Keratinocyte (primary cell): ENCODE results near the gene OR1N2. TPM values are rescaled to one million over a fixed set of nuclear protein-coding genes. Genes with fewer than 3 reads are reported as not detected.

Experiments used
- DNase-seq: peaks from one replicate; pipeline ENCODE4 v3.0.0-alpha.2; 2011; ENCODE audit warnings: low read depth, missing footprints, low spot score
- FAIRE-seq: peaks from 2 replicates; lab custom pipeline; 2011; peaks lifted over from hg19 to GRCh38; lab: Jason Lieb, UNC
- H2AFZ ChIP-seq: 2 replicates; pipeline ENCODE4 v1.6.0; 2012; ENCODE audit warnings: low read length, control low read depth, inconsistent platforms; ENCODE audit not compliant: control insufficient read depth
- H3K27ac ChIP-seq: 2 replicates; pipeline ENCODE4 v1.5.1; 2011; ENCODE audit warnings: low read length; ENCODE audit not compliant: control insufficient read depth, insufficient read depth
- H3K27me3 ChIP-seq: 3 replicates; pipeline ENCODE4 v1.6.0; 2011; ENCODE audit warnings: low read length; ENCODE audit not compliant: control insufficient read depth, insufficient read depth; ENCODE audit errors: extremely low read depth
- H3K36me3 ChIP-seq, 2 experiments: 2 replicates in 1 of 2; 3 replicates in 1 of 2; pipeline ENCODE4 v1.5.1; 2011; ENCODE audit warnings: low read length in 2 of 2, mild to moderate bottlenecking in 1 of 2; ENCODE audit not compliant: control insufficient read depth in 2 of 2, insufficient read depth in 2 of 2; ENCODE audit errors: extremely low read depth in 1 of 2
- H3K4me1 ChIP-seq: 3 replicates; pipeline ENCODE4 v1.5.1; 2011; ENCODE audit warnings: low read length; ENCODE audit not compliant: control insufficient read depth, insufficient read depth; ENCODE audit errors: extremely low read depth
- H3K4me2 ChIP-seq: 3 replicates; pipeline ENCODE4 v1.6.0; 2011; ENCODE audit warnings: low read depth, low read length; ENCODE audit not compliant: control insufficient read depth, insufficient read depth; ENCODE audit errors: extremely low read depth
- H3K4me3 ChIP-seq, 3 experiments: fragments of 200-600 bp in 1 of 3; sonication (generic) in 1 of 3; 2 replicates in 2 of 3; 3 replicates in 1 of 3; pipeline ENCODE4 v1.5.1; 2011 to 2016; ENCODE audit warnings: low read length in 3 of 3, mild to moderate bottlenecking in 3 of 3, control low read depth in 2 of 3, inconsistent platforms in 1 of 3, low read depth in 1 of 3, mixed read lengths in 1 of 3, mixed run types in 1 of 3, moderate library complexity in 1 of 3; ENCODE audit not compliant: control insufficient read depth in 2 of 3, insufficient read depth in 2 of 3; ENCODE audit errors: extremely low read depth in 1 of 3
- H3K79me2 ChIP-seq: 2 replicates; pipeline ENCODE4 v1.6.0; 2012; ENCODE audit warnings: low read length; ENCODE audit not compliant: control insufficient read depth, insufficient read depth
- H3K9ac ChIP-seq: 3 replicates; pipeline ENCODE4 v1.6.0; 2011; ENCODE audit warnings: low read length; ENCODE audit not compliant: control insufficient read depth, insufficient read depth; ENCODE audit errors: extremely low read depth
- H3K9me1 ChIP-seq: 3 replicates; pipeline ENCODE4 v1.6.0; 2011; ENCODE audit warnings: low read length; ENCODE audit not compliant: control insufficient read depth, insufficient read depth; ENCODE audit errors: extremely low read depth
- H3K9me3 ChIP-seq: 2 replicates; pipeline ENCODE4 v1.5.1; 2012; ENCODE audit warnings: low read depth, low read length; ENCODE audit not compliant: control insufficient read depth
- H4K20me1 ChIP-seq: 3 replicates; pipeline ENCODE4 v1.6.0; 2011; ENCODE audit warnings: low read length; ENCODE audit not compliant: control insufficient read depth, insufficient read depth; ENCODE audit errors: extremely low read depth
- CTCF ChIP-seq, 3 experiments: IDR thresholded peaks in 1 of 3; conservative IDR thresholded peaks in 1 of 3; optimal IDR thresholded peaks in 1 of 3; 2 replicates in 2 of 3; 3 replicates in 1 of 3; pipeline versions ENCODE3 to v1.5.1; 2011; ENCODE audit warnings: low read length in 3 of 3, mild to moderate bottlenecking in 3 of 3, moderate library complexity in 2 of 3, control low read depth in 1 of 3, inconsistent platforms in 1 of 3; ENCODE audit not compliant: insufficient read depth in 2 of 3; ENCODE audit errors: extremely low read depth in 1 of 3
- EZH2 ChIP-seq: IDR thresholded peaks from one replicate; pipeline ENCODE4 v1.6.1; 2012; ENCODE audit warnings: inconsistent platforms, mild to moderate bottlenecking, low read length, moderate library complexity
- dilution Hi-C: fragments of 300-500 bp; cut with MboI; formaldehyde crosslinking; loops from one replicate; pipeline ENCODE4 v1.7.0; 2020; ENCODE audit warnings: low sequenced_read_pairs; ENCODE audit not compliant: extremely low pct_ligation_motif_present
- polyA minus RNA-seq, 3 experiments: library from RNA; depleted of rRNA, polyadenylated mRNA; stranded (reverse); fragments of >200 nt; gene quantifications; 1 replicate in 1 of 3; 2 replicates in 1 of 3; 3 replicates in 1 of 3; pipeline ENCODE4 v1.2.3, GENCODE V29; 2011
- polyA plus RNA-seq, 5 experiments: library from polyadenylated mRNA; depleted of rRNA in 3 of 5; stranded (reverse) in 3 of 5; stranded (forward) in 1 of 5; unstranded in 1 of 5; fragments of >200 nt; gene quantifications; 1 replicate in 1 of 5; 2 replicates in 3 of 5; 3 replicates in 1 of 5; pipeline versions ENCODE4 v1.2.1 to v1.2.3, GENCODE V29; 2011 to 2012; ENCODE audit warnings: missing spikeins in 2 of 5, low read depth in 1 of 5, low replicate concordance in 1 of 5

The OR1N2 gene, protein sequence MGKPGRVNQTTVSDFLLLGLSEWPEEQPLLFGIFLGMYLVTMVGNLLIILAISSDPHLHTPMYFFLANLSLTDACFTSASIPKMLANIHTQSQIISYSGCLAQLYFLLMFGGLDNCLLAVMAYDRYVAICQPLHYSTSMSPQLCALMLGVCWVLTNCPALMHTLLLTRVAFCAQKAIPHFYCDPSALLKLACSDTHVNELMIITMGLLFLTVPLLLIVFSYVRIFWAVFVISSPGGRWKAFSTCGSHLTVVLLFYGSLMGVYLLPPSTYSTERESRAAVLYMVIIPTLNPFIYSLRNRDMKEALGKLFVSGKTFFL
- not detected in 3 replicates for polyA plus RNA-seq
- polyA plus RNA-seq (2011; ENCODE audit: low read depth) = not detected
- not detected in 2 replicates for polyA plus RNA-seq (2011; cell fraction: cytosol; rRNA removed)
- not detected in 2 replicates for polyA plus RNA-seq (2011; cell fraction: nucleus; rRNA removed)
- polyA plus RNA-seq (2012; ENCODE audit: low replicate concordance) = not detected in 2 replicates
- not detected in 3 replicates for polyA minus RNA-seq
- polyA minus RNA-seq (2011; cell fraction: cytosol; rRNA and poly(A)+ RNA removed) = not detected
- polyA minus RNA-seq (2011; cell fraction: nucleus; rRNA and poly(A)+ RNA removed) = not detected in 2 replicates

GRCh38 chr9:122552812-122553211 lies at the start of gene OR1N2:
TSS of gene OR1N2 (plus strand) at chr9:122553112. CDS start at chr9:122553212, 100 bp downstream.
- Histone ChIP-seq H3K79me2 (no peaks in the 10 kb centered on the region), H3K4me1 (no peaks in the 10 kb centered on the region), H2AFZ (no peak within 1 kb of the TSS), H3K9me1 (no peaks in the 10 kb centered on the region), H3K4me3 (no peak within 1 kb of the TSS), H3K36me3 (no peaks in the 10 kb centered on the region), H3K9me3 (no peaks in the 10 kb centered on the region), H4K20me1 (no peaks in the 10 kb centered on the region), H3K9ac (no peak within 1 kb of the TSS), H3K4me2 (no peak within 1 kb of the TSS), H3K27ac (no peak within 1 kb of the TSS), H3K27me3 (no peaks in the 10 kb centered on the region)
- FAIRE-seq (no peak), DNase-seq (no peak)
- dilution Hi-C loops = no loop called here
- no peak for TF ChIP-seq EZH2
- no peak for TF ChIP-seq CTCF (optimal IDR thresholded peaks at IDR 0.05 in 1 of 3, IDR thresholded peaks at IDR 0.05 in 1 of 3, conservative IDR thresholded peaks at IDR 0.05 in 1 of 3; ENCODE audit: extremely low read depth in 1 of 3, insufficient read depth in 2 of 3, low read length in 3 of 3)

- Histone ChIP-seq H3K4me2 (no peak overlapping the region), H3K4me1 (no peaks in the 10 kb centered on the region), H3K9me1 (no peaks in the 10 kb centered on the region), H3K9ac (no peak overlapping the region), H3K27ac (no peak overlapping the region), H3K36me3 (no peaks in the 10 kb centered on the region), H2AFZ (no peak overlapping the region), H4K20me1 (no peaks in the 10 kb centered on the region), H3K79me2 (no peaks in the 10 kb centered on the region), H3K27me3 (no peaks in the 10 kb centered on the region), H3K9me3 (no peaks in the 10 kb centered on the region), H3K4me3 (no peak overlapping the region)
- dilution Hi-C loops = loop anchor here (25.0 kb wide), 1 partner anchor 230 kb away; the partner anchor contains the start of gene OR1L6
- DNase-seq (no peak), FAIRE-seq (no peak)
- TF ChIP-seq EZH2 (no peak), CTCF (optimal IDR thresholded peaks at IDR 0.05 in 1 of 3, IDR thresholded peaks at IDR 0.05 in 1 of 3, conservative IDR thresholded peaks at IDR 0.05 in 1 of 3; ENCODE audit: extremely low read depth in 1 of 3, insufficient read depth in 2 of 3, low read length in 3 of 3) (no peak)
Measured at GRCh38 chr9:122506964-122507363, 45.9 kb upstream of the OR1N2 start.
